Measurements from ENCODE around the gene REL.
"Not testable (repeated sequence)": the region's sequence is repeated elsewhere in the genome, so short reads cannot be mapped to it uniquely, and the experiment has no call there.

Gene REL

DNA sequence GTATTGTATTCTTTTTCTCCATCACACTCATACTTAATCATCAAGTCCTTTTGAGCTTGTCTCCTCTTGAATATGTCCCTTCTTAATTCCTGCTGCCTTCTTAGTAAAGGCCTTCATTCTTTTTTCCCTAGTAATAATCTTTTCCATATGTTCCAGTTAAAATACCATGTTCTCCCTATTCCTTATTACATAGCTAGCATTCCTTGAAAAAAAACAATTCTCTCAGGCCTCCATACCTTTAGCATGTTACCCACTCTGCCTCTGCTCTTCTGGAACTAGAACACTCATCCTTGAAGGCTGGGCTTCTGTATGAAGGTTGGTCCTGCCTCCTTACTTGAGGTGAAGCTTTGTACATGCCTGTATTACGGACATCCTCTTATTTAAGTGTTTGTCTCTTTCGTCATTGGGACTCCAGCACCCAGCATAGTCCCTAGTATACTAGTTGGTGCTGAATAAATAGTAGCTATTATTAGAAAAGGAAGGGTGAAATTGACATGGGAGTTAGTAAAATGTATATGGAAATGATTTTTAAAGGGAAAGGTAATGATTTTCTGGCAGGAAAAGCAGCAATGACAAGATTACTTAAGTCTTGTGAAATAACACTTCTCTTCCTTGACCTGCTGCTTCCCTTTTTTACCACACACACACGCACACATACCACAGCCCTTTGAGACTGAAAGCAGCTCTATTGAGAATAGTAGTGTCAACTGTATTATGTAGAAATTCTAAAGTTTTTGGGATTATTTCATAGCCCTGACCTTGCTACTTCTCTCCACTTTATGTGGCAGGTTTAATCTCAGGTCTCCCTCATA, 45.6 kb downstream of the REL start:
- no peak for DNase-seq

DNA sequence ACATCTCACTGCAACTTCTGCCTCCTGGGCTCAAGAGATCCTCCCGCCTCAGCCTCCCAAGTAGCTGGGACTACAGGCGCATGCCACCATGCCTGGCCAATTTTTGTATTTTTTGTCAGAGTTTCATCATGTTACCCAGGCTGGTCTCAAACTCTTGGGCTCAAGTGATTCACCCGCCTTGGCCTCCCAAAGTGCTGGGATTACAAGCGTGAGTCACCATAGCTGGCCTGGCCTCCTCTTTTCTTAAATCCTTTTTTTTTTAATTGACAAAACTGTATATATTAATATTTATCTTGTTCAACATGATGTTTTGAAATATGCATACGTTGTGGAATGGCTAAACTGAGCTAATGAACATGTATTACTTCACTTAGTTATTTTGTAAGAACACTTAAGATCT, 50.7 kb downstream of the REL start:
- DNase-seq = not testable (repeated sequence)

DNA sequence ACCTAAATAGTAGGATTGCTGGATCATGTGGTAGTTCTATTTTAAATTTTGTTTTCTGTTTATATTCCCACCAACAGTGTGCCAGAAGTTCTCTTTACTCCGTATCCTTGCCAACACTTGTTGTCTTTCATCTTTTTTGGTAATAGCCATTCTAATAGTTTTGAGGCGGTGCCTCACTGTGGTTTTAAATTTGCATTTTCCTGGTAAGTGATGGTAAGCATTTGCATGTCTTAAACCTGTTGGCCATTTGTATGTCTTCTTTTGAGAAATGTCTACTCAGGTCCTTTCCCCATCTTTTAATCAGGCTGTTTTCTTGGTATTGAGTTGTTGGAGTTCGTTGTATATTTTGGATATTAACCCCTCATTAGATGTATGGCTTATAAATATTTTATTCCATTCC, 51.6 kb downstream of the REL start:
- DNase-seq = no peak

DNA sequence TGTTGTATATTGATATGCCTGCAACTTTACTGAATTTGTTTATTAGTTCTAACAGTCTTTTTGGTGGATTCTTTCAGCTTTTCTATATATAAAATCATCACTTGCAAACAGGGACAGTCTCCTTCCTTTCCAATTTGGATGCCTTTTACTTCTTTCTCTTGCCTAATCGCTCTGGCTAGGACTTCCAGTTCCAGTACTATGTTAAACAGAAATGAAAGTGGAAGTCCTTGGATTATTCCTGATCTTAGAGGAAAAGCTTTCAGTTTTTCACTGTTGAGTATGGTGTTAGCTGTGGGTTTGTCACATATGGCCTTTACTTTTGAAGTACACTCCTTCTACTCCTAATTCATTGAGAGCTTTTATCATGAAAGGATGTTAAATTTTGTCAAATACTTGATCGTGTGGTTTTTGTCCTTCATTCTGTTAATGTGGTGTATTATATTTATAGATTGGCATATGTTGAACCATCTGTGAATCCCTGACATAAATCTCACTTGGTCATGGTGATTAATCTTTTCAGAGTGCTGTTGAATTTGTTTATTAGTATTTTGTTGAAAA, 52.9 kb downstream of the REL start:
- no peak for DNase-seq

DNA sequence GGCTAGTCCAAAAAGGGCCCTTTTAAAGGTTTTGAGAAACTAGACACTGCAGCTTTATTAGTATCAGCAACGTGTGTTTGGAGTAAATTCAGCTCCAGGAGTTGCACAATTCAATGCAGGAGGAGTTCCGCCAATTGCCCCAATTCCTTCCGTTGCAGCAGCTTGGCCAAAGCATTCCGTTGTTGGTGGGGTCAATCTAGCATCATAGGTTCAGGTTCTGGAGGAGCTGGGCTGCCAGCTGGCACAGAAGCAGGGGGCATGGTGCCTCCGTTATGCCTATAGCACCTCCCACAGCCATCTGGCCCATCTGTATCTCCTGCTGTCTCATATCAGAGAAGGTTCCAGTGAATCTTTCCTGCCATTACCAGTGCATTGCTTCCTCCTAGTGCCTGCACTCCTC, 55.4 kb downstream of the REL start:
- DNase-seq = no peak

DNA sequence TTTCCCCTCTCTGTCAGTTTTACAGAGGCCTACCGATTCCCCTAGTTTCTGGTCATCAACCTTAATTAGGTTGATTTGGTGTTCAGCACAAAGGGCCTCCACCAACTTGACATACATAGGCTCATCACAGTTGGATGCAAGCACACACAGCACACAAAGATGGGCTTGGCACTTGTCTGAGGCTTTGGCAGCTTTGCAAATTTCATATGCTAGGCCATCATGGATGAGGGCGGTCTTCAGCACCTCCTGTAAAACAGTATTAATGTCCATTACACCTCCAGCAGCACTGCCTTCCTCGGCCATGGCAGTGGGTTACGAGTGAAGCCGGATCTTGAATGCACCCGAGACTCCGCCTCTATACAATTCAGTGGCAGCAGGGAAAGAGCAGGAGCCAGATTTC, 56.9 kb downstream of the REL start:
- DNase-seq = no peak

DNA sequence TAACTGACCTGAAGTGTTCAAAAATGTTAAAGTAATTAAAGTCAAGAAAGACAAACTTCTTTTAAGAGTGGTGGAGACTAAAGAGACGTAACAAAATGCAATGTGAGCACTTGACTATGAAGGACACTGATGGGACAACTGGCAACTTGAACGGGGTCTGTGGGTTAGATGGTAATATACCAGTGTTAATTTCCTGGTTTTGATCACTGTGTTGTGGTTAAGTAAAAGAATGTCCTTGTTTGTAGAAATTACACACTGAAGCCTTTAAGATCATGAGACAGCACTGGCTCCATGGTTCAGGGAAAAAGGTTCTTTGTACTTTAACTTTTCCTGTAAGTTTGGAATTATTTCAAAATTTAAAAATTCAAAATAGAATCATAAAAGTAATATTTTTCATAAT, 58.2 kb downstream of the REL start:
- no peak for DNase-seq

DNA sequence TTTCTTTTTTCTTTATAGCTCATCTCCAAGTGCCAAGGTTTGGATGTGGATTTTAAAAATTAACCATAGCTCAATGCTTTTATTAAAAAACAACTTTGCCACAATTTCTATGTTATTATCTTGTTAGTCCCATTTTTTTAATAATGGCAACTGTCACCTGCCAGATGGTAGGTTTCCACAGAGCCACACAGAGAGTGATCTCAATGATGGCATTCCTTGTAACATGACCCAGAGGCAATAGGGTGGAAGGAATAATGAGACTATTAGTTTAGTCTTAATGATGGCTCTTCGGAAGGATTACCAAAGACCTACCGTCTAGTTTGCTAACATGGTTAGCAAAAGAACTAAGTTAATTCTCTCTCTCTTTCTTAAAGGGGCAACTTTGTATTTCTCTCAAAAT, 64.0 kb downstream of the REL start:
- DNase-seq = peak; percentile 30

DNA sequence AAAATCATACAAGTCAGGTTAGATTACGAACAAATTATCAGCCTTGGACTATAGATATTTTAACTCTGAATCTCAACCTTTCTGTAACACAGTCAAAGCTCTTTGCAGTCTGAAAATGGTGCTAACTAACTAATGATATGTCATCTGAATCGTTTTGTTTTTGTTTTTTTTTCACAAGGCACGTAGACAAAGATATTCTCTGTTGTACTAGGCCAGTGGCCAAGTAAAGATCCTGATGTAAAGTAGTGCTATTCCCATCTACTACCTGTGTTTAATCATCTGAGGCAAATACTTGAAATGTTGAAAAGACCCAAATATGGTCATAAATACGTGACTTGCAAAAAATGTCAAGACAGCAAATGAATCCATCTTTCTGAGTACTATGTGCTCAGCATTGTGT, 65.7 kb downstream of the REL start:
- DNase-seq = no peak

DNA sequence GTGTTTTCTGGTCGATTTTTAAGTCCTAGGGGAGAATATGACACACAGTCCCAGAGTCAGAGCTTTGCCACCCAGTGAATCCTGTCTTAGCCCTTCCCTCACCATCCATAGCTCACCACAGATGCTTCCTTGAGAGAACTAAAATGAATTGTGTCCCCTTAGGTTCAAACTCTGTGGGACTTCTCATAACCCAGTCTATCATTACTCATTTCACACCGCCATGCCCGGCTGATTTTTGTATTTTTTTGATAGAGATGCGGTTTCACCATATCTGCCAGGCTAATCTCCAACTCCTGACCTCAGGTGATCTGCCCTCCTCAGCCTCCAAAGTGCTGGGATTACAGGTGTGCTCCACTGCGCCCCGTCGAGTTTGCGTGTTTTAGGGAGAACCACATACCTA, 66.8 kb downstream of the REL start:
- no peak for DNase-seq

DNA sequence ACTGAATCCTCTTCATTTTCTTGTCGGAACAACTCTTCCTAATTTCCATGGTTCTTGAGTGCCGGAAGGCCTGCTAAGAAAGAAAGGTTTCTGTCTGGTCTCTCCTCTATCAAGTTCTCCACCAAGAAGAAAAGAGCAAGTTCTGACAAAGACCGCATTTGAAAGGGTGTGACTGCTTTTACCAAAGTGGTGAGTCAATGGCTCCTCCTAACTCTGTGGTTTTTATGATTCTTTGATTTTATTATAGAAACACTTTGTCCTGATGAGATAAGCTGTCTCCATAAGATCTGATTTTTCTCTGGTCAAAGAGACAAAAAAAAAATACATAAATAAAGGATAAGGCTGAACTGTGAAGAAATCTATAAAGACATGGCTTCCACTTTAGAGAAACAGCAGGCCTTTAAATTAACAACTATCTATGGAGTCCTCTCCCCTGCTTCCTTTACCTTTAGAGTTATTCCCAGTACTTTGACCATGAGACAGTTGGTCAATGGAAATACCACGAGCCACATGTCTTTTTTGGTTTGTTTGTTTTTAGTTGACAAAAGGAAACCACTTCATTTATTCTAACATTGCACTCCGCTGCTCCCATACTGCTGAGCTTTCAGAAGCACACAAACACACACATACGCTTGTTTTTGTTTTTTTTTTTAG, 67.7 kb downstream of the REL start:
- DNase-seq = no peak

DNA sequence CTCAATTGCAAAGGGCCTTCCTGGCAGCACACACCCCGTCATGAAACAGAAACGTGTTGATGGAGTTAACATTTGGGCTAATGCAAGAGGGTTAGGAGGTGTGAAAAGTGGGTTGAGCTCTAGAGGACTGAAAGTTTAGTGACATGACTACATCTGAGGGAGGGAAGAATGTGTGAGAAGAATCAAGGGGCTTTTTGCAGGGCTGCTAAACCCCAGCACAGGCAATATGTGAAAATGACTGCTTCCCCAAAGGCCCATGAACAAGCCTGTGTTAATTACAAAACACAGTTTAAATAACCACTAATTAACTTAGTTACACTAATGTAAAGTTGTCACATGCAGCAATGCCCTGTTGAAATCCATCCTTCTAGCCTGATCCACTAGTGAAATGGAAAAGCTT, 72.8 kb downstream of the REL start:
- no peak for DNase-seq

DNA sequence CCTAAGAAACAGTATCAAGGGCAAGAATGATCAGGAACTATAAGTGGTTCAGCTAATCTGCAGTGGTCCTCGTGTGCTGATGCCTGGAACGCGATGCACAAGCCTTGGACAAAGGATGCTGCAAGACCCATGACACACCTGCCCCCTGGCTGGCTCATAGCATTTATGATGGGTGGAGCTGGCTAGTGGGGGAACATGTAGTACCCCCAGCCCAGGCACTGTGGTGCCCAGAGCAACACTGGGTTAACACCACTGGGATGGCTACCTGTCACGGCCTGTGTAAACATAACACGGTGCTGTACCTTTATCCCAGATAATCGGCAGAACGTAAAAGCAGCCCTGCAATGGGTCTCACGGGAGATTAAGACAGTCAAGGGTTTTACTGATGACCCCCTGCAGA, 75.8 kb downstream of the REL start:
- DNase-seq = no peak

DNA sequence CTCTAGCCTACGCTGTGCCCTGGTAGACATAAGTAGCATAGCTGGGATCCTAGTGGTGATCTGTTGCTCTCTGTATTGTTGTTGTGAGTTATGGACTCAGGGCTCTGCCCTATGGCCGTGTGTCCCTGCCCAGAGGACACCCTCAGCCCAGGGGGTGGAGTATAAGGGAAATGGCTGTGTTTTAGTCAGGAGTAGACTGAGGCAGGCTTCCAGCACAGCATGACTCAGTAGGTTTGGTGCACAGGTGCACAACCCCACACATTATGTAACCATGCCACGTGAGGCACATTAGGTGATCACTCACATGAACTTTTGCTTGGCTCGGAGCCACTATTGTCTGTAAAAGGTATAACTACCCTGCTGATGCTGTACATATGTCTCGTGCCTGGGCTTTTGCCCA, 76.3 kb downstream of the REL start:
- no peak for DNase-seq

DNA sequence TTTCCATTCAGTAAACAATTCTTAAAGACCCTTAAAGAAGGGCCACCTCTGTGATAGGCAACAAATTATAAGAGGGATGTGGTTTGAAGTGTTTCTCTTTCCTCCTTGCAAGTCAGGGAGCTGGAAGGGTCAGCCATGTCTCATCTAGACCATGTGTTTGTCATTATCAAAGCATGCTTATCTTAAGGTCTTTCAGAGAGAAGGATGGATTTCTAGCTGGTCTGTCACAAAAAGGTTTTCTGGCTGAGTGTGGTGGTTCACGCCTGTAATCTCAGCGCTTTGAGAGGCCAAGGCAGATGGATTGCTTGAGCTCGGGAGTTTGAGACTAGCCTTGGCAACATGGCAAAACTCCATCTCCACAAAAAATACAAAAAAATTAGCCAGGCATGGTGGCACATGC, 77.0 kb downstream of the REL start:
- DNase-seq = no peak

DNA sequence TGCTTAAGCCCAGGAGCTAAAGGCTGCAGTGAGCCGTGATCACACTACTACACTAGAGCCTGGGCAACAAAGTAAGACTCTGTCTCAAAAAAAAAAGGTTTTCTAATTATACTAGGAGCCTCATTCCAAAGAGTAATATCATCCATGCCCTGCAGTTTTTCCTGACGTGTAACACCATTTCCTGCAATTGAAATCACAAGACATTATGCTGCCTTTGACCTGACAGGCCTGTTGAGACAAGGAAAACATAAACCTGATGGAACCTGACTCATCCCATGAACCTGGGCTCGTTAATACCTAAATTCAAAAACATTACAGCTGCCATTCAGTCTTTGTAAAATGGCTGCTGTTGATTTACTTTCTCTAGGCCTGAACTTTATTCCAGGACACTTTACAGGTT, 77.4 kb downstream of the REL start:
- no peak for DNase-seq

DNA sequence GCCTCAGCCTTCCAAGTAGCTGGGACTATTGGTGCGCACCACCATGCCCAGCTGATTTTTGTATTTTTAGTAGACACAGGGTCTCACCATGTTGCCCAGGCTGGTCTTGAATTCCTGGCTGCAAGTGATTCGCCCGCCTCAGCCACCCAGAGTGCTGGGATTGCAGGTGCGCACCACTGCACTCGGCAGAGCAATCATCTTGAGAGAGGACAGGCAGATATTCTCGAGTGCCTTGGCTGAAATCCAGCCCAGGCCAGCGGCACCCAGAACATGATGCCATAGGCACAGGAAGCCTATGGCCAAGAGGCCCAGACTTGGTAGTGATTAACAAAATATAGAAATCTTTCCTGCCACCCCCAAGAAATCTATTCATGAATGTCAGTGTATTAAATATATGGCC, 78.1 kb downstream of the REL start:
- DNase-seq = no peak

DNA sequence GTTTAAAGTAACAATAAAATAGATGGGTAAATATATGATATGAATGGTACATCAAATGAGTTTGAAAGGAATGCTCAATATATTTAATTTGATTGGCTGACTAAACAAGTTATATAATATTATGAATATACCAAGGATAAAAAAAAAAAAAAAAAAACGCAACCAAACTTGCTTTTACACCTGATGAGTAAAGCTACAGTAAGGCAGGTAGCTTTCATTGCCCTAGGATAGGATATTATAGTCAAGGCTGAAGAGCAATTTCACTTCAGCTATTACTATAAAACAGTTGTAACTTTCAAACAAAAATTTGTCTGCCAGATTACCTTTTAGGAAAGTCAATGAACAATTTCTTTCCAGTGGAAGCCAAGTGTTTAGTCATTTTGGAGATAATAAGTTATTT, 79.3 kb downstream of the REL start:
- no peak for DNase-seq

DNA sequence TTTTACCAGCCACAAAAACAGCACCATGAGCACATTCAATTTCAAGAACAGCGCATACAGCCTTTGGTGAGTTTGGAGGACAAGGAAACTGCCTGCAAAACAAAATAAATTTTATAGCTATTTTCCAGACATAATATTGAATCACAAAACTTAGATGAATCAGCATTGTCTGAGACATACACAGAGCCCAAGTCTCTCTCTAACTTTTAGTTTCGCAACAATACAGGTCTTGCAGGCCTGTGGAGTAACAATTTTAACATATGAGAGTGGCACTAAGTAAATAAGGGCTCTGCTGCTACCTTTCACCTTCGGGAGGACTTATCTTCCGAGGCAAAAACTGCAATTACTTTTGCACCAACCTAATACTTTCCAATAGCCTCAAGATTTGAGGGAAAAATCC, 80.1 kb downstream of the REL start:
- DNase-seq = no peak

DNA sequence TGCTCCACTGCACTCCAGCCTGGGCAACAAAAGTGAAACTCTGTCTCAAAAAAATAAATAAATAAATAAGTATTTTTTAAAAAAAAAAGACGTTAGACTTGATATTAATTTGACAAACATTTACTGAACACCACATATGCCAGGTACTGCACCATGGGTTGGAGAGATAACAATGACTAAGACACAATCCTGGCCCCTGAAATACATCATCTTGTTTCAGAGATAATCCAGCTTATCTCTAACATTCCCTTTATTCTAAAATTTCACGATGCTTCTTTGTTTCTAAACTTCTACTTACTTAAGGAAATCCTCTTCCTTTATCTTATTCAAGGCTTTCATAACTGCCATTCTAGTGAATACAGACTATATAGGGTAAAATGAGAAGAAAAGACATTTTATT, 81.2 kb downstream of the REL start:
- no peak for DNase-seq

DNA sequence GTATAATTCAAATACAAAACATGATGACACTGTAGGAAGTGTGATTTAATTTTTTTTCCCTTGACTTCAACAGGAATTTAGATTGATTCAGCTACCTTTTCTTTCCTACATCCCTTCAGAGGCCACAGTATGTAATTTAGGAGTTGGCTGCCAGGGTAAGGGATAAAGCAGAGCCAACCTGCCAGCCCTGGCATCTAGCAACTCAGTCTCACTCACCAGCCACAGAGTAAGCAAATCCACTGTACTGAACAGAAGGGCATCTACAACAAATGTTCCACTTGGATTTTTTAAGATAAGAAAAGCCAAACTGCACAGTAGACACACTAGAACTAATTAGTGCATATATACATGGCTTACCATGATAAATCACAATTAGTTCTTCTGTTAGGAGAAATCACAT, 81.8 kb downstream of the REL start:
- no peak for DNase-seq

DNA sequence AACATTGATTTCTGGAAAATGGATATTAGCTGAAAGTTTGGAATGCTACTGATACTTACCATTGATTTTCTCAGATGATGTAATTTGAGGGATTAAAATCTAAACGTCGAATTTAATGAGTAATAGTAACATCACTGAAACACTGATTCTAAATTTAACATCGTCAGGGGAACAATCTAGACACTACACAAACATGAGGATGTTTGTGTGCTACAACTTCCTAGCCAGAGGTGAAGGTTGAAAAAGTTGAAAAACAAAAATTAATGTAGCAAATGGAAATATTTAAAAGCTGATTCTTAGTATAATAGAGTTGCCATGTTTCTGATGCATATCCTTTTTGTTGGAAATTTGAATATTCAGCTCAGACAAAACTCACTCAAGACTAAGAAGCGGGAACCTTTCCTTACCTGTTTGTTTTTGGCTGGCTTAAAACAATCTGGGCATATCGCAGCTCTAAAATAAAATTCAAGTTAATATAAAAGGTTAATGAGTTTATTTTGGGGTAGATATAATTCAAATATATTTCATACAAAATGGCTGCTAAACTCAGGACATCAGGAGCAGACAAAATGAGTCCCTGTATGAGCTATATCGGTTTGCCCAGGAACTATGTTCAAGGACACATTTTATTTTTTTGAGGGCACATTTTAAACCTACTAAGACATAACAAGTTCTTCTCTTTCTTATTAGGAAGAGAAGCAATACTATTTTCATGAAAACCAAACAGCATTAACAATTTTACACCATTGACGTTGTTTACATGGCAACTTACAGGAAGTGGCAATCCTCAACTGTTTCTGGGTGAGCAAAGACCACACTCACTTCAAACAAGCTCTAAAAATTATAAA, 83.5 kb downstream of the REL start:
- no peak for DNase-seq

DNA sequence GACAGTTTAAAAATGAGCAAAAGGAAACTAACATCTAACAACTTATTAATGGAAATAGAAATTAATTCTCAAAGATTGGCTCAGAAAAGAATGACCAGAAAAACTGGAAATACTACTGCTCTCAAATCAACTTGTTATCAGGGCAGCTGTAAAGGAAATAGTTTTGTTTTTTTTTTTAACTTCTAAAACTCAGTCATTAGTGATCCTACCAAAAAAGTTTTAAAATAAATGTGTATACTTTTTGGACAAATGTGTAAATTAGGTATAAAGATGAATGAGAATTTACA, 84.1 kb downstream of the REL start:
- no peak for DNase-seq

Measured in eye (tissue), 1 donor.